IMR-90 (cell line): Measurements from ENCODE around the gene ACADM.

Source experiments
- BHLHE40 ChIP-seq: fragments of 150-350 bp; IDR thresholded peaks from 2 replicates; pipeline ENCODE4 v1.6.1; 2016; ENCODE audit warnings: mild to moderate bottlenecking, low read depth, low read length
- CEBPB ChIP-seq: IDR thresholded peaks from 2 replicates; pipeline ENCODE4 v1.6.1; 2012; ENCODE audit warnings: low read depth, low read length, improper control_type of control experiment
- CHD1 ChIP-seq: IDR thresholded peaks from 2 replicates; pipeline ENCODE4 v1.6.1; 2012; ENCODE audit warnings: low read depth, low read length, improper control_type of control experiment
- CTCF ChIP-seq: conservative IDR thresholded peaks from 2 replicates; pipeline ENCODE4 v1.5.1; 2012; ENCODE audit warnings: mild to moderate bottlenecking, low read depth, low read length, improper control_type of control experiment
- ELK1 ChIP-seq: fragments of 150-350 bp; IDR thresholded peaks from 2 replicates; pipeline ENCODE4 v1.6.1; 2016; ENCODE audit warnings: low read depth, mild to moderate bottlenecking, low read length, moderate library complexity, borderline replicate concordance
- FOS ChIP-seq: fragments of 150-350 bp; IDR thresholded peaks from 2 replicates; pipeline ENCODE4 v1.6.1; 2016; ENCODE audit warnings: low read depth, low read length
- MAFK ChIP-seq: IDR thresholded peaks from 2 replicates; pipeline ENCODE4 v1.6.1; 2012; ENCODE audit warnings: low read depth, low read length, improper control_type of control experiment
- MAZ ChIP-seq: IDR thresholded peaks from 2 replicates; pipeline ENCODE4 v1.6.1; 2012; ENCODE audit warnings: low read depth, mild to moderate bottlenecking, low read length, improper control_type of control experiment, moderate library complexity, borderline replicate concordance
- POLR2A ChIP-seq: IDR thresholded peaks from 2 replicates; pipeline ENCODE4 v1.6.1; 2012; ENCODE audit warnings: mild to moderate bottlenecking, low read depth, low read length
- RAD21 ChIP-seq: IDR thresholded peaks from 2 replicates; pipeline ENCODE4 v1.6.1; 2012; ENCODE audit warnings: low read length, improper control_type of control experiment
- RCOR1 ChIP-seq: IDR thresholded peaks from 2 replicates; pipeline ENCODE4 v1.6.1; 2012; ENCODE audit warnings: mild to moderate bottlenecking, low read length, improper control_type of control experiment; ENCODE audit not compliant: insufficient replicate concordance
- RFX5 ChIP-seq: IDR thresholded peaks from 2 replicates; pipeline ENCODE4 v1.8.0; 2012; ENCODE audit warnings: low read depth, mild to moderate bottlenecking, low read length, moderate library complexity
- SMC3 ChIP-seq: fragments of 150-350 bp; IDR thresholded peaks from 2 replicates; pipeline ENCODE4 v1.6.1; 2016; ENCODE audit warnings: low read depth, mild to moderate bottlenecking, antibody characterized with exemption, low read length, moderate library complexity
- USF2 ChIP-seq: fragments of 150-350 bp; IDR thresholded peaks from 2 replicates; pipeline ENCODE4 v1.6.1; 2017; ENCODE audit warnings: mild to moderate bottlenecking, antibody characterized with exemption, low read length, low read depth

GRCh38 chr1:75796376-75797272, 72.1 kb downstream of the ACADM start, which contains the start of gene MSH4:
- TF ChIP-seq CTCF = no peak
- no peak for TF ChIP-seq ELK1
- no peak for TF ChIP-seq USF2
- no peak for TF ChIP-seq POLR2A
- TF ChIP-seq MAFK = no peak
- no peak for TF ChIP-seq RAD21
- TF ChIP-seq SMC3 = no peak
- TF ChIP-seq CHD1 = no peak
- TF ChIP-seq FOS = no peak
- TF ChIP-seq CEBPB = no peak
- TF ChIP-seq BHLHE40 = no peak
- TF ChIP-seq MAZ = no peak
- no peak for TF ChIP-seq RCOR1
- TF ChIP-seq RFX5 = no peak
